Dermis blood vessel endothelial cell (primary cell): ENCODE data around the gene ZNF785. TPM values are rescaled to one million over a fixed set of nuclear protein-coding genes. Genes with fewer than 3 reads are reported as not detected.
A peak's percentile ranks its signal among the peaks of the same experiment; 100 is the strongest.
"Not testable (repeated sequence)": the region's sequence is repeated elsewhere in the genome, so short reads cannot be mapped to it uniquely, and the experiment has no call there.

ENCODE experiments used
- DNase-seq: peaks from one replicate; pipeline ENCODE4 v3.0.0; 2010
- total RNA-seq: library from RNA; depleted of rRNA; stranded (reverse); fragments of >200 nt; gene quantifications from 2 replicates; pipeline ENCODE4 v1.2.3, GENCODE V29; 2014

Gene ZNF785
- total RNA-seq, 1 donor from 2014 or later, result 11.9 TPM

DNA sequence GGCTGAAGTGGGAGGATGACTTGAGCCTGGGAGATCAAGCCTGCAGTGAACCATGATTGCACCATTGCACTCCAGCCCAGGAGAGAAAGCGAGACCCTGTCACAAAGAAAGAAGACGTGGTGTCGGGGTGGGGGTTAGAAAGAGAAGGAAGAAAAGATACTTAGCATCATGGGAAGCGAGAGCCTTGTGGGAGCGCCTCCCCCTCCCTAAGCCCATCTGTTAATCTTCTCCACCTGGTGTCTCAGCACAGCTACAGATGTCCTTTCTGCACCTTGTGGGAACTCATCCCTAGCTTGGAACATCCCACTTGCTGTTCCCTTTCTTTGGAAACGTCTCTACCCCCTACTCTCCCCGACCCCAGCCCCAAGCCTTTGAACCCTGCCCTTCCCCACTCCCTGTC, 20.0 kb downstream of the ZNF785 start:
- DNase-seq, result no peak

GRCh38 chr16:30562021-30562420, 23.5 kb downstream of the ZNF785 start:
- no peak for DNase-seq

GRCh38 chr16:30561089-30561816, 24.2 kb downstream of the ZNF785 start:
- peak; percentile 53 for DNase-seq

- DNase-seq, result no peak
Measured at GRCh38 chr16:30559690-30560089, 25.8 kb downstream of the ZNF785 start.

DNA sequence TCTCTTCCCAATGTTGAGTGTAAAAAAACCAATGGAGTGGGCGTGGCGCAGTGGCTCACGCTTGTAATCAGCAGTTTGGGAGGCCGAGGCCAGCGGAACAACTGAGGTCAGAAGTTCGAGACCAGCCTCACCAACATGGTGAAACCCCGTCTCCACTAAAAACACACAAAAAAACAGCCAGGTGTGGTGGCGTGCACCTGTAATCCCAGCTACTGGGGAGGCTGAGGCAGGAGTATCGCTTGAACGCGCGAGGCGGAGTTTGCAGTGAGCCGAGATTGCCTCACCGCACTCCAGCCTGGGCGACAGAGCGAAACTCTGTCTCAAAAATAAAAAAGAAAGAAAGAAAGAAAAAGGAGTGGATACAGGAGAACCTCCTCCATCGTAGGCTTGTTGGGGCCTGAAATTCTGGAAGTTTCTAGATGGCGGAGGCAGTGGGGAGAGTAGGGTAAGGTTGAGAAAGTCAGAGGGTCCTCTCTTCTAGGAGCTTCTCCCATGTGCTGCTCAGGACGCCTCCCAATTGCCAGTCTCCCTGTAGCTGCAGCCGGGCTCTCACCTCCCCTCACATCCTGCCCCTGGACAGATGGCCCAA, 26.6 kb downstream of the ZNF785 start:
- DNase-seq, result no peak

DNA sequence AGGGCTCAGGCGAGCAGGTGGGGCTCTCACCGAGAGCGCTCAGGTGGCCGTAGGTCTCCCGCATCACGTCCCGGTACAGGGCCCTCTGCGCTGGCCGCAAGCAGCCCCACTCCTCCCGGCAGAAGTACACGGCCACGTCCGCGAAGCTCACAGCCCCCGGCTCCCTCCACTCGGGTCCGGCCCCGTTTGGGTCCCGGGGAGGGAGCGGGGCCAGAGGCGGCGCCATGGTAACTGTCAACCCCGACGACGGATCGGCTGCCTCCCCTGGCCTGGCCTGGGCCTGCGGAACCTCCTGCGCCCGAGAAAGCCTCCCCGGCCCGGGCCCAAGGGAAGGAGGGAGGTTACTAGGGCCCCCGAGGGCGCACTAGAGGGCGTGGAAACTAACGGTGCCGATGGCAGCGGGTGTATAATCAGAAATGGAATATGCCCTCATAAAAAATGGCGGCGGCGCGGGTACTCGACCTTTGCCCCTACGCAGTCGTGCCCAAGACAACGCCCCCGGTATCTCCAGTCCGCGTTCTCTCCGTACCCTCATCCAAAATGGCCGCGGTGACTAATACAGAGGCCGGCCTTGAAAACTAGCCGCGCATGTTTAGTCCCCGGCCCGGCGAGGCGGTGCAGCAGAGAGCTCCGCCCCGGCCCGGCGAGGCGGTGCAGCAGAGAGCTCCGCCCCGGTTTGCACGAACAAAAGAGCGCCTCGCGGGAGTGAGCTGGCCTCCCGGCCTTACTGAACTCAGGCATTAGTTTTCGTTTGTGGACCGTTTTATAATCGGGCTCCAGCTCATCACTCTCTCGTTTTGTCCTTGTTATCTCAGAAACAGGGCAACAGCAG, 27.3 kb downstream of the ZNF785 start, which contains the start of gene ZNF764:
Gene ZNF764 (minus strand): TSS at position 418 of the 832 bp plus-strand sequence. CDS start 192 bp downstream, at position 226.
- DNase-seq, result peak; percentile 99

DNA sequence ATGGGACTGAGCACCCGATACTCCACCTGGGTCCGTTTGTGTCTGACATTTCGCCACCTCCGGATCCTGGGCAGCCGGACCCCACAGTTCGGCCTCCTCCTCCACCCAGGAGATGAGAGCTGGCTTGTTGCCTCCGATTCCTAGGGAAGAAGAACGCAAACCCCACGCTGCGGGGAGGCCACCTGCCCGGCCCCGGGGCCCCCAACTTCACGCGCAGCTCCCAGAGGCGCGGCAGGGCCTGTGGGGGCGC, 27.9 kb downstream of the ZNF785 start:
- DNase-seq, result no peak

DNA sequence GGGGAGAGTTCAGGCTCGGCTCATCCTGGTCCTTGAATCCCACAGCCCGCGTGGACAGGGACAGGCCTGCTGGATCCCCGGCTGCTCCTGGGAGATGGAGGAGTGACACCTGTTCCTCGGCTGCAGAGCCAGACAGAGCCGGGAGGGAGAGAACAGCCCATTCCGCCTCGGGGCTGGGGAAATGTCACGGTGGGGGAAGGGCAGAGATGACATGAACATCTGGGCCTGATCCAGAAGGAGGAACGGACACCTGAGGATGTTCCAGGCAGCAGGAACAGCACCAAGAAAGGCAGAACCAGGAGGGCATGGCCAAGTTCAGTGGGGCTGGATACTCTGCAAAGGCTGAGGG, 29.4 kb downstream of the ZNF785 start:
- no peak for DNase-seq

- DNase-seq, result no peak
Measured at GRCh38 chr16:30555315-30556124, 30.0 kb downstream of the ZNF785 start.

DNA sequence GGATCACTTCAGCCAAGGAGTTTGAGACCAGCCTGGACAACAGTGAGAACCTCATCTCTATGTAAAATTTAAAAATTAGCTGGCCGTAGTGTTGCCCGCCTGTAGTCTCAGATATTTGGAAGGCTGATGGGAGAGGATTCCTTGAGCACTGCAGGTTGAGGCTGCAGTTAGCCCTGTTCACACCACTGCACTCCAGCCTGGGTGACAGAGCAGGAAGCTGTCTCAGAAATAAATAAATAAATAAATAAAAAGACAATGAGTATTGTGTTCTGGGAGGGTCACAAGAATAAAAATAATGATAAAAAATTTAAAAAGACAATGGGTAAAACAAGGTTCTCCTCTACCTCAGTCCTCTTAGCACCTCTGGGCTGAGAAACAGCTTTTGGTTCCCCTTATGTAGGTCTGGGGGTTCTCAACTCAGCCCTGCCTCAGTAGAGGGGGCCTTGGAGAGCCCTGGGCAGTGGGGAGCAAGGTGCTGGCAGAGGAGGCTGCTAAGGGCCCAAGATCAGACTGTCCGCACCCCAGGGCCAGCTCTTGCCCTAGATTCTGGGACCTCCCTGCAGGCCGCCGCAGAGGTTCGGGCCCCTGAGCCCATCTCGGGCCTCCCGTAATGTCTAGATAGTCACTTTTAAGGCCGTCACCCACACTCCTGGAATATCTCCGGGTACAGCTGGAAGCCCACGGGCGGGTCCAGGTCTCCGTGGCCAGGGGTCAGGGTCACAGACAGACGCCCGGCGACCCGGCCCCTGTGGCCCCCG, 30.8 kb downstream of the ZNF785 start:
- peak; percentile 33 for DNase-seq

GRCh38 chr16:30553393-30553899, 32.1 kb downstream of the ZNF785 start:
- no peak for DNase-seq

DNA sequence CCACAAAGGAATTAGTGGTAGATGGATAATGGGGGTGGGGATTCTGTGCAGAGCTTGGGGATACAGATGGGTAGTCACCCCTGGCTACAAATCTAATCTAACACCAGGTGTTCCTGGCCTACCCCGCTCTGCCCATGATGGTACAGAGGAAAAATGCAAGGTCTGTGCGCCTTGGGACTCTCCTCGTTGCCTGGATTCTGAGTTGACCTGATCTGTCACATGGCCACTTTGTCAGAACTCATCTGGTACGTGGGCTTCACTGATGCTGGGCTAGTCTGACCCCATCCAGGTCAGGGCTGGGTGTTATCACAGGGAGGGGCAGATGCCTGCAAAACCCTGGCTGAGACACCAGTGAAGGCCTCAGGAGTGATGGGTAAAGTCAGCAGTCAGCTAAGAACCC, 32.5 kb downstream of the ZNF785 start:
- no peak for DNase-seq

GRCh38 chr16:30551781-30552180, 33.7 kb downstream of the ZNF785 start:
- no peak for DNase-seq

DNA sequence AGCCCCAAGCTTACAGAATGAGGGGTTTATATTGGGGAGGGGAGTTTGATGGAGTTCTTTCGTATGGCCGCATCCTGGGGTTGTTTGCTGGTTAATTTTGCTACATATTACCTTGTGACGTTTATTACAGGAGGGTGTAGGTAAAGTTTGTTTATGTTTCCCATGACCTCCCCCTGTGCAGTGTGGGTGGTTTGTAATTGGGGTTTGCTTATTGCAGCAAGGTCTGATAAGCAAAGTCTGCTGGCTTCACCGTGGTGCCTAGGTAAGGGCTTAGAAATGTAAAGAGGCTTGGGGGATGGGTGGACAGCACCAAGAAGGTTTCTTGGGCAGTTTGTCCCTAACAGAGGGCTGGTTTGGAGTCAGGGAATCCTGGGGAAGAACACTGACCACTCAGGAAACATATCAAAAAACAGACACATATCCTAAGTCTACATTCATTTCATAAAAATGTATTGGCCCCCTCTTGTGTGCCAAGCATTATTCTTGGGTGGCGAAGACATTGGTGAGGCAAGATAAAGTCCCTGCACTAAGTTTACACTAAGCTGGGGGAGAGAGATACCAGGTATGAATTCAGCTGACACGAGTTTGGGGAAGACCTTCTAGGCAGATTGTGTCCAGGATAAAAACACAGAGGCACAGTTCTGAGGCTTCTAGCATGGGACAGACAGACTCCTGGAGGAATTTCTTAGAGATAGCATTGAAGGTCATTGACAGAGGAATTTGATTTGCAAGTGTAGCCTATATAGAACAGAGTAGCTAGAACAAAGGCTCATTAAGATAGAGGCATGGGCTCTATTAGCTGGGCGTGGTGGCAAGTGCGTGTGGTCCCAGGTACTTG, 36.9 kb downstream of the ZNF785 start:
- DNase-seq, result no peak

GRCh38 chr16:30546115-30546514, 39.4 kb downstream of the ZNF785 start:
- no peak for DNase-seq

DNA sequence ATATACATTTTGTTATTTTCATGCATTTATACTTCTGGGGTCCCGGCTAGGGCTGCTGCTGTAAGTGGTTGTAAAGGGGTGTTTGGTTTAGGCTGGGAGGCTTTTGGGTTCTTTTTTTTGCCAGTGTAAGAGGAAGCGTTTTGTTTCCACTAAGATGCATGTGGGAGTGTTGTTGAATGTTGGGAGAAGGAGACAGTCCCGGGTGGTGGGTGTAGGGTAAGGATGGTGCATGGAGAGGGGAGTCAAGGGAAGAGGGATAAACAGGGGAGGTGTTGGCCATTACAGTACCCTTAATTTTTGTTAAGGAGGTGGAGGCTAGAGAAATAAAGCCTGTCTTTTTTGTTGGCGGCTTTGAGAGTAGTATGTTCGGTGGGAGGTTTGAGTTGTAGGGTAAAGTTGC, 42.4 kb downstream of the ZNF785 start:
- no peak for DNase-seq

DNA sequence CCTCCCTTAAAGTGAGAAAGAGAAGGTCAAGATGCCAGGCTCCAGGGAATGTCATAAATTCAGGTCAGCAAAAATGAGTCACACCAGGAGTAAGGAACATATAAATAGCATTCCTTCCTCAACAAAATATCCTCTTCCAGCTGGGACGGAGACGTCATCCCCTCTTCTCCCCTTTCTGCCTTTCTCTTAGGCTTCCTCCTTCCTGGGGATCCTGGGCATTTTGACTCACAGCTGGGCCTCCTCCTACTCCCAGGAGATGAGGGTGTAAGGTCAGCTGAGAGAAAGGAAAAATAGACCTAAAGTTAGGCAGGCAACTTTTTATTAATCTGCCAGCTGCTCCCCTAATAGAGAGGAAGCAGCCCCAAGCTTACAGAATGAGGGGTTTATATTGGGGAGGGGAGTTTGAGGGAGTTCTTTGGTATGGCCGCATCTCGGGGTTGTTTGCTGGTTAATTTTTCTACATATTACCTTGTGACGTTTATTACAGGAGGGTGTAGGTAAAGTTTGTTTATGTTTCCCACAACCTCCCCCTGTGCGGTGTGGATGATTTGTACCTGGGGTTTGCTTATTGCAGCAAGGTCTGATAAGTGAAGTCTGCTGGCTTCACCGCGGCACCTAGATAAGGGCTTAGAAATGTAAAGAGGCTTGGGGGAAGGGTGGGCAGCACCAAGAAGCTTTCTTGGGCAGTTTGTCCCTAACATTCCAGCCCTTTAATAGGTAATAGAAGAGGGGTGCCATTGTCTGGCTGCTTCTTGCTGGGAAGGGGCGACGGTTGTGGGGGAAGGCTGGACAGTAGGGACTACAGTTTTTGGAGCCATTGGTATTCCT, 43.8 kb downstream of the ZNF785 start:
- DNase-seq, result peak; percentile 70

DNA sequence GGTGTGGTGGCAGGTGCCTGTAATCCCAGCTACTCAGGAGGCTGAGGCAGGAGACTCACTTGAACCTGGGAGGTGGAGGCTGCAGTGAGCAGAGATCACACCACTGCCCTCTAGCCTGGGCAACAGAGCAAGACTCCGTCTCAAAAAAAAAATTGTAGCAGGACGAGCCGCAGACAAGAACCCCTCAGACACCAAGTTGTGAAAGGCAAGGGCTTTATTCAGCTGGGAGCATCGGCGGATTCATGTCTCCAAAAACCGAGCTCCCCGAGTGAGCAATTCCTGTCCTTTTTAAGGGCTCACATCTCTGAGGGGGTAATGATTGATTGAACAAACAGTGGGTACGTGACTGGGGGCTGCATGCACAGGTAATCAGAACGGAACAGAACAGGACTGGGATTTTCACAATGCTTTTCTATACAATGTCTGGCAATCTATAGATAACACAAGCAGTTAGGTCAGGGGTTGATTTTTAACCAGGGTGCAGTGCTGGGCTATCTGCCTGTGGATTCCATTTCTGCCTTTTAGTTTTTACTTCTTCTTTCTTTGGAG, 44.5 kb downstream of the ZNF785 start:
- not testable (repeated sequence) for DNase-seq

- DNase-seq, result not testable (repeated sequence)
Measured at GRCh38 chr16:30539986-30540526, 45.4 kb downstream of the ZNF785 start.
